ENCODE results near the gene IMMT.

The IMMT gene

DNA sequence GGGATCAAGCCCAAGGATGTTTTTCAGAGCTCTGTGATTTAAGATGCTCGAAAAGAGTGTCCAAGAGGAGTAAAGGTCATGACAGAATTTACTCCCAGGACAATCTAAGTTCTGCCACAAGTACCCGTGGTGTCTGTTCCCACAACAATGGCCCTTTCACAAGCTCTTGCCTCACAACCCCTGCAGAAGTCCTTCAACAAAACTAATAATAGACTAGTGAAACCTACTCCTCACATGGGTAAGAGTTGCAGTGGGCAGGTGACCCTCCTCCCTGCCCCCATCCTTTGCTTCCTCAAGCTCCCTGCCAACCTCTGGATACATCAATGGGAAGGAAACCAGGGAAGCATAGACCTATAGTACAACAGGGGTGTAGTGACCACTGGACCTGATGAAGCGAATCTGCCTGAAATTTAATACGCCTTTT lies 54.3 kb downstream of the IMMT start:
- DNase-seq (ENCODE audit: low spot score): no peak

DNA sequence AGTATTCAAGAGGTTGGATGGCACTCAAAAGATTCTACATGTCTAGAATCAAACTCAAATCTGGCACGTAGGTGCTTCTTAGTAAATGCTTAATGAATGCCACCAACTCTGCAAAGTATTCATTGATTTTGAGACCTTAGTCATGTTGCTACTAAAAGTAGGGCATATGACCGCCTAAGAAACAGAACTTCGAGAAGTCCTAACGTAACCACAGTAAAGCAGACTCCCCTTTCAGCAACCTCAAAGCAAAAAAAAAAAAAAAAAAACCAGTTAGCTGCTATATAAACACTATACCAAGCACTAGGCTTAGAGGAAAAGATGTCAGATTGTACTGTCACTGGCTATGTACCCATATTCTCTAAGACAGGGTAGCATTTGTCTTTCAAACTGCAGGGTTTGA lies 55.3 kb downstream of the IMMT start:
- no peak for DNase-seq (ENCODE audit: low spot score)

DNA sequence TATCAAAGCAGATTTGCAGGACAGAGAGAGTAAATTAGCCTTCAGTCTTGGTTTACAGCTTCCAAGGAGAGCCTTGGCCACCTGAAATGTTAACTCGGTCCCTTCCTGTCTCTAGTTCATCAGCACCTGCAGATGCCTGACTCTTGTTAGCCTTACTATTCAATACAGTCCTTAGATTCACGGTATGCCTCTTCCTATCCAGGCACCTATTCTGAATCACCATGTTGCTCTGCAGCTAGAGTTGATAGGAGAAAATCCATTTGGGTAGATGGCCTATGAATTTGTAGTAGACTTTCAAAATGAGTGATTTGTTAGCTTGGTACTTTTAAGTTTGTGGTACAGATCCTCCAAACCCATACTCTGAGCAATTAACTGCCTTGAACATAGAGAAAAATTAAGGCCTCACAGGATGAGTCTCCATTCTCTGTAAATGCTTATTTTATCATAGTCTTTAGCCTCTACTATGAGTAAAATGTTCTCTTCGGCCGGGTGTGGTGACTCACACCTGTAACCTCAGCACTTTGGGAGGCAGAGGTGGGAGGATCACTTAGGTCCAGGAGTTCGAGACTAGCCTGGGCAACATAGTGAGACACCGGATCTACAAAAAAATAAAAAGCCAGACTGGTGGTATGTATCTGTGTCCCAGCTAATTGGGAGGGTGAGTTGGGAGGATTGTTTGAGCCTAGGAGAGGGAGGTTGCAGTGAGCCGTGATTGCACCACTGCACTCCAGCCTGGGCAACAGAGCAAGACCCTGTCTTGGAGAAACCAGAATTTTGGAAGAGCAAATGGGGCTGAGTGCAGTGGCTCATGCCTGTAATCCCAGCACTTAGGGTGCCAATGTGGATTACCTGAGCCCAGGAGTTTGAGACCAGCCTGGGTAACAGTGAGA lies 56.3 kb downstream of the IMMT start:
- no peak for DNase-seq (ENCODE audit: low spot score)

DNA sequence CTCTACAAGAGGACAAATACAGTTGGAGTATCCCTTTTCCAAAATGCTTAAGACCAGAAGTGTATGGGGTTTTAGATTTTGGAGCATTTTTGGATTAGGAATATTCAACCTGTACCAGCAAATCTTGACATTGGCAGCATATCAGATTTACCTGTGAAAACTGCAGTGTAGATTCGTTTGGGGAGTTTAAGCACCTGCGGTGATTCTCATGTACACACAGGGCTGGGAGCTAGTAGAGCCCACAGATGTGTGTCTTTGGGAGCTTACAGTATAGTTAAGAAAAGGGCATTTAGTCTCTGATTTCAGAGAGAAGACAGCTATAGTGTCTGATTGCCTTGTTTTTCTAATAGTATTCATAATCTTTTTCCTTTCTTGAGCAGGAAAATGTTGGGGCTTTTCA lies 59.1 kb downstream of the IMMT start:
- DNase-seq (ENCODE audit: low spot score): no peak

DNA sequence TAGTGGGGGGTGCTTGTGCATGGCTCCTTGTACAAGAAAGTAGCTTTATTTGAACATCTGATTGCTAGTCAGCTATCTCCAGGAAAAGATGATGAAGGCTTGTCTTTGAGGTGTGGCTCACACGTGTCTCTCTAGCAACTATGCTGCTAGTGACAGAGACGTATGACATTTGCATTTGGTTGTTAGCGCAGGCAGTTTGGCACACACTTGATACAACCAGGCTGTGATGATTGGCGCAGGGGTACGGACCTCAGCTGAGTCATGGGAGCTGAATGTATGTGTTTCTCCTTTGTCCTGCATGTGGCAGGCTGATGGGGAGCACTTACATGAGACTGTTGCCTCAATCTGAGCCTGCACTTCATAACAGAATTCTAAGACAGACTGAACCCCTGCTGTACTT lies 59.6 kb downstream of the IMMT start:
- DNase-seq (ENCODE audit: low spot score): no peak

DNA sequence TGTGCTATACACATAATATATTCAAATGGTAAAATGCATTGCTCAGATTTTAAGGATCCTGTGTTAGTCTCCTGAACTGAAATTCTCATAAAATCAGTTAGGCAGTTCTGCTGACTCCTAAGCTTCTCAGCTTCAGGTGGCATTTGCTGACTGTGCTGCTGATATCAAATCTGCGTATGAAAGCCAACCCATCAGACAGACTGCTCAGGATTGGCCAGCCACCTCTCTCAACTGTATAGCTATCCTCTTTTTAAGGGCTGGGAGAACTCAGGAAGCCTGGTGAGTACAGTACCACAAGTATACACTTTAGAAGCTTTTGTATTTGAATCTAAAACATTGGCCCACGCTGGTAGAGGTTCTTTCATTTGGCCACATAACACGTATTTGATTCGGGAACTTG lies 60.6 kb downstream of the IMMT start:
- DNase-seq (ENCODE audit: low spot score): no peak

DNA sequence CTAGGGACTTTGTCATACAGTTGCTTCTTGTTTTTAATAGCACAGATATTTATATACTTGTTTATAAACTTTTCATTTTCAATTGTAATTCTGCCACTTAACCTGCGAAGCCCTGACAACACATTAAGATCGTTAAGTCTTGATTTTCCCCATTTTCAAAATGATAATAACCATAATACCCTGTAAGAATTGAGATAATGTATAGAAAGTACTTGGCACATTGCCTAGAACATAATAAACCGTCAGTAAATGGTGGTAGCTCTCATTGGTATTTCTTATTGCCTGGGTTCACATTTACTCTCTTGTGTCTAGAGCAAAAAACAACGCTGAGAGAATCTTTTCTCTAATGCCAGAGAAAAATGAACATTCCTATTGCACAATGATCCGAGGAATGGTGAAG lies 70.6 kb downstream of the IMMT start:
- DNase-seq (ENCODE audit: low spot score): no peak

DNA sequence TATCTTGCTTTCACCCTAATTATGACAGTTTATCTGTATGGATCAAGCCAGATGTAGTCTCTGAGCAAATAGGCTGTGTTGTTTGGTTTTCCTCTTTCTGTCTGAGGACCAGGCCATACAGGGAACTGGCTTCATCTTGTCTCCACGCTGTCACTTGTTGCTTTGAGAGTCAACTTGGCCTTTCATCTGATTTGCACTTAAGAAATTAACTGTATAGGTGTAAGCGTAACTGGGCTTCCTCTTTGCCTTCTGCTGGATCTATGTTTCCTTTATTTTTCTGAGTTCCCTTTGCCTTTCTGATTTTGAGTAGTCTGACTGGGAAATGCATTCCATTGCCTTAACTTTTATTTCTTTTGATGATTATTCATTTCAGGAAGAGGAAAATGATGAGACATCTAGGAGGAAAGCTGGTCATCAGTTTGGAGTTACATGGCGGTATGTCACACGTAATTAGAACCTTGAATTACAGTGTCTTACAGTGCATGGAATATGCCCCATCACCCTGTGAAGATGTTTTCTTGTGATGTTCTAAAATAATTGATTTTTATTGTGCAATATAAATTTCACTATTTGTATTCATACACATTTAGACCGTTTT lies 71.8 kb downstream of the IMMT start:
- no peak for DNase-seq (ENCODE audit: low spot score)

DNA sequence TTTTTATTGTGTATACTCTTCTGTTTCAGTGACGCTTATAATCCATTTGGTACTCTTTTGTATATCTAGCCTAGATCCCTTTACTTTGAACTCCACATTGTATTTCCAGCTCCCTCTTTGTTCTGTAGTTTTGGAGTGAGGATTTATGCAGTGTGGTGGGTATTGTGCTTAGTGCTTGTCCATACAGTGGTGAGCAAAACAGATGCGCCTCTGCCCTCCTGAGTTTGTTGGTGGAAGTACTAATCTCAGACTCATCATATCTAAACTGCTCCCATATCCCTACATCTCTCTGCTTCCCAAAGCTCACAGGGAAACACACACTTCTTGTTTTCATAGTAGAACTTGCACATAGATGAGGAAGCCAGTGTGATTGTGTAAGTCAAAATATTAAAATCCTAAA lies 77.1 kb downstream of the IMMT start:
- DNase-seq (ENCODE audit: low spot score): no peak

DNA sequence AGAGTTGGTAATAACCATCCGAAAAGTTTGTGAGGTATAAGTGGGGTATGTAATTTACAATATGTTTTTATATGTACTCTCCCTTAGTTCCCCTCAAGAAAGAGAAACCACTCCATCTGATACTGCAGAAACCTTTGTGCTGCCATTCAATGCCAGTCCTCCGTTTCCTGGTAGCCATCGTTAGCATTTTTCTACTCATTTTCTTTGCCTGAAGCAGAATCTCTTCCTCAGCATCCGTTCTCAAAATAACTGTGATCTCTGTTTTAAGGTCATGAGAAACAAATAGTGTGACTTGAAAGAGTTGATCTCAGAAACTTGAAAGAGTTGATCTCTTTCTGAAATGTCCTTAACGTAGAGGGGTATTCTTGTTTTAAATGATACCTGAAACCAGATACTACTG lies 88.2 kb downstream of the IMMT start:
- DNase-seq (ENCODE audit: low spot score): peak; percentile 8

DNA sequence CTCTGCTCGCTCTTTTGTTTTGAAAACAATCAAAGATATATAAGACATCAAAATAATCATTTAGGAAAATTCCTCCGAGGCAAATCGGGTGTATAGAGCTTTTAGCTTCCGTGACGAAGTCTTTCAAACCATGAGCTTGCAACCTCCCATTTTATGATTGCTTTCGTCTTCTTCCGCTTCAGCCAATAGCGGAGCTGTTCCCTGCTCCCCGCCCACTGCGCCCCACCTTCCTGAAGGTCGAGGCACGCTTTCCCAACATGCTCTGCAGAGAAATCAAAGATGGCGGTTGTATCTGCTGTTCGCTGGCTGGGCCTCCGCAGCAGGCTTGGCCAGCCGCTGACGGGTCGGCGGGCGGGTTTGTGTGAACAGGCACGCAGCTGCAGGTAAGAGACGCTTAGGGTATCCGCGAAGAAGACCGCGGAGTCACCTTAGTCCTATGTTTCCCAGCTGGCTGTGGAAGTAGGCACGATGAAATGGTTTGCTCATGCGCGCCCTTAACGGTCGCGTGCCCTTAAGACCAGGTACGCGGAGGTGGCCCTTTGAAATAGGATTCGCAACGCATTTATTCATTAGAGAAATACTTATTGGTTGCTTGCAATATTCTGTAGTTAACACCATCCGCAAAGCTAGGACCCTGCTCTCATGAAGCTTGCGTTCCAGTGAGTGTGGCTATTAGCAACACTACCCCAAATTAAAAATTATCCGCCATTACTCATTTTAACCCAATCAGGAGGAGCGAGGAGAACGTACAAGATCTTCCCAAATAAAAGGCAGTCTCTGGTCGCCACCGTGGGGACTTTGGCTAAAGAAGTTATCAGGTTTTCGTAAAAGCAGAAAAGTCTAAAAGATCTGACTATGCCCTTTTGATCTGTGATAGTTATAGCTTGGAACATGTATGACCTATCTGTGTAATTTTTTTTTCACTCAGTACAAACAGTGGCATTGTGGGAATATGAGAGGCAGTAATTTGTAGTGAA lies 89.0 kb downstream of the IMMT start, which contains the start of gene PTCD3:
Gene PTCD3 (plus strand): TSS at position 267 of the 977 bp plus-strand sequence. CDS start 13 bp downstream, at position 280.
- DNase-seq (ENCODE audit: low spot score): peak; percentile 95

DNA sequence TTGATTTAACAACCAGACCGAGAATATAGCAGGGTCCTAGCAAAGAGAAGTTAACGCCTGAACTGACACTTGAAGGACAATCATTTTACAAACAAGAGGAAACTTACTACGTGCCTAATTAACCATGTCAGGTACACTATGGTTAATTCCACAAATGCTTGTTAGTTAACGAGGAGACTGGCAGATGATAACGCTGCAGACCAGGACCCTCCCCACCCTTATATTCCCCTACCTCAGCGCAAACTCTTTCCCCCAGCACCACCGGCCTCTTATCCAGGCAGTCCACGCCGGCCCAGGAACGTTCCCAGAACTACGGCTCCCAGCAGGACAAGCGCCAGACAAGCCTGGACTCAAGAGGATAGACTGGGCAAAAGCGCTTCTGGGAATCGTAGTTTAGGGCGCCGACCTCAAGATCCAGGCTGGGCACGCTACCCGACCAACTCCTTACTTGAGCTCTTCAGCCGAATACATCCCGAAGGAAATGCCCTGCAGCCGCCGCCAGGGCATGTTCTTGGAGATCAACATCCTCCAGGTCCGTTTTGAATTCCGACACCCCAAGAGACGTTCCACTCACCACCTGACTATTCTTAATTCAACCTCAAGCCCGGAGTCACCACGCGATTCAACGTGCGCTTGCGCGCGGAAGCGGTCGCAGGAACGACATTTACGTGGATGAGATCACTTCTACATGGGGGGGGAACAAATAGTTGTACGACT lies 89.9 kb downstream of the IMMT start, which contains the start of gene POLR1A:
Gene POLR1A (minus strand): TSS at position 635 of the 717 bp plus-strand sequence. CDS start 110 bp downstream, at position 525.
- DNase-seq (ENCODE audit: low spot score): peak; percentile 93

DNA sequence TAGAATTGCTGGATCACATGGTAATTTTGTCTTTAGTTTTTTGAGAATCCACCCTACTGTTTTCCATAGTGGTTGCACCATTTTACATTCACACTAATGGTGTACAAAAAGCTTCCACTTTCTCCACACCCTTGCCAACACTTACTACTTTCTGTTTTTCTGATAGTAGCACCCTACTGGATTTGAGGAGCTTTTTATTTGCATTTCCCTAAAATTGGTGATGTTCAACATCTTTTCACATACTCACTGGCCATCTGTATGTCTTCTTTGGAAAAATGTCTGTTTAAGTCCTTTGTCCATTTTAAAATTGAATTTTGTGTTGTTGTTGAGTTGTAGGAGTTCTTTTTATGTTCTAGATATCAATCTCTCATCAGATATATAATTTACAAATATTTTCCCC lies 93.1 kb downstream of the IMMT start:
- no peak for DNase-seq (ENCODE audit: low spot score)

DNA sequence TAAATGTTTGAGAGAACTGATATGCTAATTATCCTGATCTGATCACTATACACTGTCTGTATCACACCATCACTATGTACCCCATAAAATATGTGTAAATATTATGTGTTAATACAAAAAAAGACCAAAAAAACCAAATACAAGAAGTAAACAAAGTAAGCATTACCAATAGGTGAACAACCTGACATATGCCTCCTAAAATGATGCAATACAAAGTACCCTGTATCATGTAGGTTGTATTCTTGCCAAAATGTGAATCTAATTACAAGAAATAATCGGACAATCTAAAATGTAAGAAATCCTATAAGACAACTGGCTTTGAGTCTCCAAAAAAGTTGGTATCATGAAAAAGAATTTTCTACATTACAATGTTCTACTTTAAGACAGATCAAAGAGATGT lies 97.3 kb downstream of the IMMT start:
- no peak for DNase-seq (ENCODE audit: low spot score)

DNA sequence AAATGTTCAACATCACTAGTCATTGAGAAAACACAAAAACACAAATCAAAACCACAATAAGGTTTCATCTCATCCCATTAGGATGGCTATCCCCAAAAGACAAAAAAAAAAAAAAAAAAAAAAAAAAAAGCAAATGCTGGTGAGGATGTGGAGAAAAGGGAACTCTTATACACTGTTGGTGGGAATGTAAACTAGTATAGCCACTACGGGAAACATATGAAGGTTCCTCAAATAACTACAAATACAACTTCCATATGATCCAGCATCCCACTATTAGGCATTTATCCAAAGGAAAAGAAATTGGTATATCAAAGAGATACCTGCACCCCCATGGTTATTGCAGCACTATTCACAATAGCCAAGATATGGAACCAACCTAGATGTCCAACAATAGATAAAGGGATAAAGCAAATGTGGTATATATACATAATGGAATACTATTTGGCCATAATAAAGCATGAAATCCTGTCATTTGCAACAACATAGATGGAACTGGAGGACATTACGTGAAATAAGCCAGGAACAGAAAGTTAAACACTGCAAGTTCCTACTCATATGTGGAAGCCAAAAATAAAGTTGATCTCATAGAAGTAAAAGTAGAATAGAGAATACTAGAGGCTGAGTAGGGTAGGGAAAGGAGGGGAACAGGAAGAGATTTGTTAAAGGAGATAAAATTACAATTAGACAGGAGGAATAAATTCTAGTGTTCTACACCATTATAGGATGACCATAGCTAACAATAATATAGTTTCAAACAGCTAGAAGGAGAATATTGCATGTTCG lies 98.0 kb downstream of the IMMT start:
- DNase-seq (ENCODE audit: low spot score): no peak

DNA sequence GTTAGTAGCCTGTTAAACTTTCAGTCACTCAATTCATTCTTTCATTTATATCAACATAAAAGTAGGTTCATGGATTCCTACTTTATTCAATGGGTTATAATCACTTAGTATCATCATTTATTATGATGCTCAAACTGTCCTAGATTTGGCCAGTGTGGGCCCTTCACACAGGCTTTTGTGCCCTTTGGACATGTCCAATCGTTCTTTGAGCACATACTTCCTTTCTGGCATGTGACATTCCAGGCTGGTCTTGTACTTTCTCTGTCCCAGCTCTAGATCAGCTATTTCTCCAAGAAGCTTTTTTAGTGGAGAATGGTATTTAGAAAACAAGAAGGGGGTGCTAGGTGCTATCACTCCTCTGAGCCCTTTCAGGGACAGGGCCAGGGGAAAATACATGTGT lies 101.0 kb downstream of the IMMT start:
- no peak for DNase-seq (ENCODE audit: low spot score)
